Aorta (tissue), 5 donors: ENCODE results near the gene SLC19A1. TPM values are rescaled to one million over a fixed set of nuclear protein-coding genes. Genes with fewer than 3 reads are reported as not detected.

ENCODE experiments used
- ATAC-seq: fragments of 200-7000 bp; cut with Tn5 transposase; one replicate; pipeline ENCODE4 v1.9.1; 2022; ENCODE audit warnings: moderate library complexity; ENCODE audit not compliant: low FRiP score
- DNase-seq, 2 donors: peaks; one replicate each; pipeline ENCODE4 v3.0.0-alpha.2; 2020
- H3K27ac ChIP-seq, 2 donors: one replicate each; pipeline ENCODE4 v1.5.1; 2013; ENCODE audit warnings: low read length in 2 of 2, mild to moderate bottlenecking in 2 of 2, moderate library complexity in 2 of 2, control low read depth in 1 of 2, inconsistent platforms in 1 of 2, low read depth in 1 of 2
- H3K27me3 ChIP-seq, 2 donors: one replicate each; pipeline ENCODE4 v1.6.1; 2013; ENCODE audit warnings: control low read depth in 1 of 2, low read length in 1 of 2, mild to moderate bottlenecking in 1 of 2, moderate library complexity in 1 of 2; ENCODE audit not compliant: insufficient read depth in 2 of 2, control insufficient read depth in 1 of 2
- H3K36me3 ChIP-seq, 2 donors: one replicate each; pipeline ENCODE4 v1.6.1; 2013; ENCODE audit warnings: control low read depth in 1 of 2, low read length in 1 of 2, mild to moderate bottlenecking in 1 of 2; ENCODE audit not compliant: insufficient read depth in 2 of 2, control insufficient read depth in 1 of 2
- H3K4me1 ChIP-seq, 2 donors: one replicate each; pipeline ENCODE4 v1.6.1; 2013; ENCODE audit warnings: low read length in 2 of 2, control low read depth in 1 of 2, mild to moderate bottlenecking in 1 of 2, moderate library complexity in 1 of 2; ENCODE audit not compliant: insufficient read depth in 2 of 2, control insufficient read depth in 1 of 2
- H3K4me3 ChIP-seq, 2 donors: one replicate each; pipeline ENCODE4 v1.5.1; 2013; ENCODE audit warnings: low read length in 2 of 2, control low read depth in 1 of 2, mild to moderate bottlenecking in 1 of 2
- H3K9me3 ChIP-seq: one replicate; pipeline ENCODE4 v1.6.1; 2013; ENCODE audit warnings: mild to moderate bottlenecking, low read length; ENCODE audit not compliant: control insufficient read depth
- WGBS, 2 donors: extraction: QIAGEN DNeasy Blood & Tissue Kit; methylation state at CpG; one replicate each; pipeline ENCODE4 v1.1.7; 2013; 5-methylcytosine and 5-hydroxymethylcytosine counted together
- intact Hi-C, 2 donors: fragments of 100-400 bp; cut with DNase I; formaldehyde crosslinking; loops; one replicate each; pipeline versions ENCODE4 v1.14.2 to v1.15.0; 2022
- polyA plus RNA-seq, 2 donors: library from polyadenylated mRNA; stranded (reverse); fragments of 200-250 nt; gene quantifications; one replicate each; pipeline ENCODE4 v1.2.3, GENCODE V29; 2013
- total RNA-seq, 2 donors: library from RNA; stranded (reverse); fragmentation: NEBNext Ultra II Directional; extraction: Animal tissue kit (Norgen Biotek cat#: 25700); gene quantifications; one replicate each; pipeline ENCODE4 v1.2.1, GENCODE V29; 2021
- donor health status: healthy with polysubstance abuse.
- donor health status: Bipolar disorder and iron deficiency.
- donor health status: DM: no; HTN: no; CAD: no.
- donor health status: DM: no; HTN: no; CAD: no.
- donor health status: DM: yes; HTN: yes; CAD: no.

Gene SLC19A1
- total and polyA plus RNA-seq, 4 donors = 4.5 to 32.5 (median 7.3) TPM

GRCh38 chr21:45515241-45516061, 26.8 kb downstream of the SLC19A1 start:
- 95% methylated on average over 31 of the region's 31 CpGs for WGBS, 2 donors
- ATAC-seq (no peak), DNase-seq (peak; percentile 43 to 67)
- Histone ChIP-seq H3K4me1 (no peaks in the 10 kb centered on the region), H3K27me3 (no peaks in the 10 kb centered on the region), H3K36me3 (peaks cover 0 to 4% of the 10 kb centered on the region in 2 donors), H3K27ac (no peak overlapping the region), H3K4me3 (no peak overlapping the region), H3K9me3 (no peaks in the 10 kb centered on the region)
- intact Hi-C loops = no loop called here

GRCh38 chr21:45514311-45515021, 27.8 kb downstream of the SLC19A1 start:
- intact Hi-C loops = no loop called here
- Histone ChIP-seq H3K4me1 (no peaks in the 10 kb centered on the region), H3K27ac (no peak overlapping the region), H3K36me3 (peaks cover 0 to 4% of the 10 kb centered on the region in 2 donors), H3K4me3 (no peak overlapping the region), H3K27me3 (no peaks in the 10 kb centered on the region), H3K9me3 (no peaks in the 10 kb centered on the region)
- no peak for ATAC-seq
- peak; percentile 43 to 73 for DNase-seq
- WGBS, 2 donors = 88 to 90% methylated on average over 22 of the region's 22 CpGs

GRCh38 chr21:45513741-45514310, 28.4 kb downstream of the SLC19A1 start:
- ATAC-seq (no peak), DNase-seq (peak; percentile 38 to 55)
- Histone ChIP-seq H3K4me1 (no peaks in the 10 kb centered on the region), H3K4me3 (no peak overlapping the region), H3K27ac (no peak overlapping the region), H3K9me3 (no peaks in the 10 kb centered on the region), H3K36me3 (peaks cover 0 to 4% of the 10 kb centered on the region in 2 donors), H3K27me3 (no peaks in the 10 kb centered on the region)
- intact Hi-C loops = no loop called here
- 83 to 88% methylated on average over 11 of the region's 11 CpGs for WGBS, 2 donors

GRCh38 chr21:45513003-45513717, 29.1 kb downstream of the SLC19A1 start:
- DNase-seq (peak; percentile 39 to 68), ATAC-seq (no peak)
- WGBS, 2 donors = 73 to 76% methylated on average over 19 of the region's 19 CpGs
- intact Hi-C loops = no loop called here
- H3K27me3 ChIP-seq = no peaks in the 10 kb centered on the region
- H3K4me3 ChIP-seq = no peak overlapping the region
- no peaks in the 10 kb centered on the region for H3K4me1 ChIP-seq
- no peak overlapping the region for H3K27ac ChIP-seq
- peaks cover 0 to 4% of the 10 kb centered on the region in 2 donors for H3K36me3 ChIP-seq
- H3K9me3 ChIP-seq = no peaks in the 10 kb centered on the region

GRCh38 chr21:45512626-45513002, 29.6 kb downstream of the SLC19A1 start:
- Histone ChIP-seq H3K4me1 (no peaks in the 10 kb centered on the region), H3K4me3 (no peak overlapping the region), H3K27ac (no peak overlapping the region), H3K36me3 (peaks cover 0 to 4% of the 10 kb centered on the region in 2 donors), H3K27me3 (no peaks in the 10 kb centered on the region), H3K9me3 (no peaks in the 10 kb centered on the region)
- intact Hi-C loops = no loop called here
- DNase-seq = peak; percentile 26 to 67
- ATAC-seq = no peak
- 89 to 94% methylated on average over 8 of the region's 8 CpGs for WGBS, 2 donors

GRCh38 chr21:45511661-45512431, 30.4 kb downstream of the SLC19A1 start:
- Histone ChIP-seq H3K9me3 (no peaks in the 10 kb centered on the region), H3K36me3 (peaks cover 0 to 4% of the 10 kb centered on the region in 2 donors), H3K4me1 (no peaks in the 10 kb centered on the region), H3K27me3 (no peaks in the 10 kb centered on the region), H3K27ac (no peak overlapping the region), H3K4me3 (no peak overlapping the region)
- DNase-seq (peak; percentile 45 to 76), ATAC-seq (no peak)
- intact Hi-C loops = no loop called here
- 84 to 89% methylated on average over 34 to 35 of the region's 35 CpGs for WGBS, 2 donors

- Histone ChIP-seq H3K4me1 (no peaks in the 10 kb centered on the region), H3K9me3 (no peaks in the 10 kb centered on the region), H3K27ac (no peak overlapping the region), H3K4me3 (no peak overlapping the region), H3K27me3 (no peaks in the 10 kb centered on the region), H3K36me3 (peaks cover 0 to 4% of the 10 kb centered on the region in 2 donors)
- intact Hi-C loops = no loop called here
- 85% methylated on average over 12 of the region's 12 CpGs for WGBS, 2 donors
- ATAC-seq (no peak), DNase-seq (peak; percentile 27 to 68)
Measured at GRCh38 chr21:45511007-45511406, 31.2 kb downstream of the SLC19A1 start.

GRCh38 chr21:45510466-45510955, 31.7 kb downstream of the SLC19A1 start:
- Histone ChIP-seq H3K4me1 (no peaks in the 10 kb centered on the region), H3K27ac (no peak overlapping the region), H3K36me3 (peaks cover 0 to 4% of the 10 kb centered on the region in 2 donors), H3K27me3 (no peaks in the 10 kb centered on the region), H3K9me3 (no peaks in the 10 kb centered on the region), H3K4me3 (no peak overlapping the region)
- intact Hi-C loops = no loop called here
- peak; percentile 30 to 67 for DNase-seq
- ATAC-seq = no peak
- WGBS, 2 donors = 78 to 88% methylated on average over 11 of the region's 11 CpGs
